Renal cortex interstitium (tissue), 11 donors: ENCODE results near the gene SRSF2. TPM values are rescaled to one million over a fixed set of nuclear protein-coding genes. Genes with fewer than 3 reads are reported as not detected.

Source experiments
- DNase-seq, 11 donors: peaks; one replicate each; pipeline ENCODE4 v3.0.0-alpha.2; 2013; ENCODE audit warnings: low read depth in 9 of 11, low spot score in 4 of 11; ENCODE audit errors: extremely low read depth in 1 of 11
- polyA plus RNA-seq, 3 donors: library from polyadenylated mRNA; unstranded; fragments of 120-200 nt; gene quantifications; one replicate each; pipeline ENCODE4 v1.2.1, GENCODE V29; 2013; ENCODE audit not compliant: insufficient read length in 3 of 3

The SRSF2 gene
- polyA plus RNA-seq, 3 donors = 344 to 434 (median 371) TPM

DNA sequence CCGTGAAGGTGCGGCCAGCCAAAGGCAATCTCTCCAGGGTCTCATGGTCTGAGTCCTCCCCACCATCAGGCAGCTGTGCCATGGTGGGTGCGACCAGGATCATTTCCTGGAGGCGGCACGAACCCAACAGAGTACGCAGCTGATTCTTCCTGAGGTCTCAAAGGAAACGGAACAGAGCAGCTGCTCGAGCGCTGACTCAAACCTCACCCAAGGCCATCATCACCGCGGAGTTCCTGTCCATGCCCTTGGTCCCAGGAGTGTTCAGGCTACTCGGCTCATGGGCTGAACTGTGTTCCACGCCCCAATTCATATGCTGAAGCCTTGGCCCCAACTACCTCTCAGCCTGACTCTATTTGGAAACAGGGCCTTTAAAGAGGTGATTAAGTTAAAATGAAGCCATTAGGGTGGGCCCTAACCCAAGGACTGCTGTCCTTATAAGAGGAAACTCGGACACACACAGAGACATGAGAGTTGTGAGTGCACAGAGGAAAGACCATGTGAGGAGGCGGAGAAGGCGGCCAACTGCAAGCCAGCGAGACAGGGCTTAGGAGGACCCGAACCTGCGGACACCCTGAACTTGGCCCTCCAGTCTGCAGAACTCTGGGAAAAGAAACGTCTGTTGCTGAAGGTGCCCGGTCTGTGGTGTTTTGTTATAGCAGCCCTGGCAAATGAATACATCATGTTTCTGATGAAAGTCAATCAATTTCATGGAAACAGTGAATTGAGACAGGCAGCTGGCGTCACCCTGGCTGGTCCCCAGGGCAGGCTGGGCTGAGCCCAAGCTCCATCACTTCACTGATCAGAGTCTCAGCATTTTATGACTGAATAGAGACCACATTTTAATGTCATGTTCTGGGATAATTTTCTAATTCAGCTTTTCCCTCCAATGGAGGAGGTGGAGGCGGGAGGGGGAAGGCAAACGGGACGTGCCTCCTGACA is 40.1 kb downstream of the SRSF2 start:
- no peak for DNase-seq

DNA sequence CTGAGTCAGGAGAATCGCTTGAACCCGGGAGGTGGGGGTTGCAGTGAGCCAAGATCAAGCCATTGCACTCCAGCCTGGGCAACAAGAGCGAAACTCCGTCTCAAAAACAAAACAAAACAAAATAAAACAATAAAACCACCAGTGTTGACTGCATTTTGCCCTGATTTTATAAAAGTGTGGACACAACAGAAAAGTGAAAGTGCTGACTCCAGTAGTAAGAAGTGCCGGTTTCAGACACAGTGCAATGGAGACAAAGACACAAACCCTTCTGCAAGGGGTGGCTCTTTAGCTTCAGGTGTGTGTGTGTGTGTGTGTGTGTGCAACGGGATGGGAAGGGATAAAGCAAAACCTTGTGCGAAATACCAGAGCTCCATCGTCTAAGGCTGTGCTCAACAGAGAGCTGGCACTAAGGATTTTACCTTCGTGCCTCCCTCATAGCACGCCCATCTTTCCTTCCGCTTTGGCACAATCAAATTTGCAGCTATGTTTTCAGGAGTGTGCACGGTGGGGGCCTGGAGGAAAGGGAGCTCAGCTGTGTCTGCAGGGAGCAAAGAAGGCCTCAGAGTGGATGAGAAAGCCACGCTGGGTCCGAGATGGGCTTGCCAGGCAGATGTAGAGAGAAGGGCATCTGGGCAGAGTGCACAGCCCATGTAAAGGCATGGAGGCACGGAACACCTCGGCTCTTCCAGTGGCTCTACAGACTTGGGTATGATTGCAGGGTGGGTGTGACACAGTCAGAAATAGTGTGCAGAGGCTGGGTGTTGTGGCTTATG is 41.9 kb downstream of the SRSF2 start:
- no peak for DNase-seq

DNA sequence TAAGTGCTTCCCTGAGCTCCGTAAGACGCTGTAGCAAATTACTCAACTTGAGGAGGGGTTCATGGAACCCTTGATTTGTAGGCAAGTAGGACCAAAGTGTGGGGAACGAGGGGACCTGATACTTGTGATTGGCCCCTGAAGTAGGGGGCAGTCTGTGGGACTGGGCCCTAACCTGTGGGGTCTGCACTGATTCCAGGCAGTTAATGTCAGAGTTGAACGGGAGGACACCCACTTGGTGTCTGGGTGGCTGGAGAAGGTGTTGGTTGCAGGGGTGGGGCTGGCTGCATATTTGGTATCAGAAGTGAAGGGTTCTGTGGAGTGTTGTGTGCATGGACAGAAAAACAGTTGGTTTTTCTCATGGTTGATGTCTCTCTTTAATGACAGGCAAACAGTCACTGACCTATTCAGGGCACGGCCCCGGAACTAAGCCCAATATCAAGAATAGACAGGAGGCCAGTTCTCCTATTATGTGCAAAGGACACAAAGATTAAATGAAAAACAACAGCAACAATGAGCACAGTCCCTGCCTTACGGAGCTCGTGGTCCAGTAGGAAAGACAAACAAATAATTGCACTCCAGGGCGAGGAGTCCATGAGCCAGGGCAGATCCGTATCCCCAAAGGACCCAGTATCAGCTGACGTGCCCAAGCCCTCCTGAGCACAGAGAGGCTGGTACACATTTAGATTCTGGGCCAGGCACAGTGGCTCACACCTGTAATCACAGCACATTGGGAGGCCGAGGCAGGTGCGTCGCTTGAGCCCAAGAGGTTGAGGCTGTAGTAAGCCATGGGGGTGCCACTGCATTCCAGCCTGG is 45.5 kb downstream of the SRSF2 start:
- DNase-seq = no peak

DNA sequence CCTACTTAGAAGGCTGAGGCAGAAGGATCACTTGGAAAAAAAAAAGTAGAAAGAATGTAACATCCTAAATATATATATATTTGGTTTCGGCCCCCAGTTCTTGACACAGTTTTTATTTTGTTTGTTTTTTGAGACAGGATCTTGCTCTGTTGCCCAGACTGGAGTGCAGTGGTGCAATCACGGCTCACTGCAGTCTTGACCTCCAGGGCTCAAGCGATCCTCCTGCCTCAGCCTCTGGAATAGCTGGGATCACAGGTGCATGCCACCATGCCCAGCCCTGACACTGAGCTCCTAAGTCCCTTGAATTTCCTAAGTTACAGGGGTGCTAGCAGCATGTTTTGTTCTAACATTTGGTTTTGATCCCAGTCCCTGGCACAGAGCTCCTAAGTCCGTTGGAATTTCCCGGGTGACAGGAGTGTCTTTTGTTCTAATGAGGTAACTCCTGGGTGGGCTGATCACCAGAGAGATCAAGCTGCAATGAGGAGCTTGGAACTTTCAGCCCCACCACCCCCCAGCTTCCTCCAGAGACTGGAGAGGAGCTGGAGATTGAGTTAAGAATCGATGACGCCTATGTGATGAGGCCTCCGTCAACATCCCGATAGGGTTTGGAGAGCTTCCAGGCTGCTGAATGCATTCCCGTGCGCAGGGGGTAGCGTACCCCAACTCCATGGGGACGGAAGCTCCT is 46.4 kb downstream of the SRSF2 start:
- DNase-seq = no peak

DNA sequence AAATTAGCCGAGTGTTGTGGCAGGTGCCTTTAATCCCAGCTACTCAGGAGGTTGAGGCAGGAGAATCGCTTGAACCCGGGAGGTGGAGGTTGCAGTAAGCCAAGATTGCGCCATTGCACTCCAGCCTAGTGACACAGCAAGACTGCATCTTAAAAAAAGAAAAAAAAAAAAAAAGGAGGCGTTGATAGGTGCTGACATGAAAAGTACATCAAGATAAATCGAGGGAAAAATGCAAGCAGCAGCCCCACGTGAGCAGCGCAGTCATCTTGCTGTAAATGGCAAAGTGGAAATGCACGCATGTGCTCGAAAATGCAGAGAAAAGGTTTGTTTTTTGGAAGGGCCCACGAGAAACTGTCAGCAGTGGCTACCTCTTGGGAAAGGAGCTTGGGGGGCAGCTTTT is 47.3 kb downstream of the SRSF2 start:
- no peak for DNase-seq

DNA sequence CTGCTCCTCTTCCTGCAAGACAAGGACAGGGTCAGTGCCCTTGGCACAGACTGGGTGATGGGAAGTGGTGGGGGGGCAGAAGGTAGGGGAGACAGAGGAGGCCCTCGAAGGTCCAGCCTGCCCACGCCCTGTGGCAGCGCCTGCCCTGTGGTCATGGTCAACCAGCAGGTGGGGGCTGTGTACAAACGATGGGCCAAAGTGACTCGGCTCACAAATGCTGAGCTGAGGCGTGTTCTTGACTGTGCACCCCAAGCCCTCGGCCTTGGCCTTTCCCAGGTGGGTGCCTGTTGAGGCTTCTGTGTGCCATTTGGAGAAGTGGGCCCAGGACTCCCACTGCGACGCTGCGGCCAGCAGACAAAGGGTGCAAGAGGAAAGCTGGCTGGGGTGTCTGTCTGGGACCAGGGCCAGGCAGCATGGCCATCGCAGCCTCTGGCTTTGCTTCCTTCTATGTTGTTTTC is 48.9 kb downstream of the SRSF2 start:
- no peak for DNase-seq

DNA sequence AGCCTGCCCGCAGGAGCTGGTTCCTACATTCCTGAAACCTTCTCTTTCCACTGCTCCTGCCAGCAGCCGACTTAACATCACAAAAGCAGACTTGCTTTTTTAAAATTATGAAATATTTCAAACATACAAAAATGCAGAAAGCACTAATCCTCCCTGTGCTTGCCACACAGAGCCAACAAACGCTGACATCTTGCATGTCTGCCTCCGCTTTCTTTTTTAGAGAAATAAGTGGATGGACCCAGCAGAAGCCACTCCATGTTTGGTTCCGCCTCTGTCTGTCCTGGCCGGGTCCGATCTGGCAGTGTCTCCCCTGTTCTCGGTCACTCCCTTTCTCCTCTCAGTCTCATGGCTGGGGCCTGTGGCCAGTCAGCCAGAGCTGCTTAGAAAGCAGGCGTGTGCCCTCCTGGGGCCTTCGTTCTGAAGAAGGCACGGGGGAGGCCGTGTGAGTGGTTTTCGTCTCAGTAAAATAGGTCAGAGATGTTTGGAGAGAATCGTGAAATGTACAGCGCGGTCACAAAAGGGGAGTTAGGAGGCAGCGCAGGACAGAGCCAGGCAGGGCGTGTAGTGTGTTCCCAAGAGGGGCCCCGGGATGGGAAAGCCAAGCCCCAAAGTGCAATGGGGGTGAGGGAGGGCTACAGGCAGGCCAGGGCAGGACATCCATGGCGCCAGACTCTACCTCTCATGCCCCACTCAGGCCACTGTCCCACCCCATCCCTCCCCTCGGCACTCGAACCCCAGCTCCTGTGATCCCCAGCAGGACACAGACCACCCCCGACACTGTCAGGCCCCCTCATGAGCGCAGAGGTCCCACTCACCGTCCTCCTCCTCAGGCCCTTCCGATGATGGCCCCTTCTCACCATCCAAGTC is 49.6 kb downstream of the SRSF2 start:
- no peak for DNase-seq

DNA sequence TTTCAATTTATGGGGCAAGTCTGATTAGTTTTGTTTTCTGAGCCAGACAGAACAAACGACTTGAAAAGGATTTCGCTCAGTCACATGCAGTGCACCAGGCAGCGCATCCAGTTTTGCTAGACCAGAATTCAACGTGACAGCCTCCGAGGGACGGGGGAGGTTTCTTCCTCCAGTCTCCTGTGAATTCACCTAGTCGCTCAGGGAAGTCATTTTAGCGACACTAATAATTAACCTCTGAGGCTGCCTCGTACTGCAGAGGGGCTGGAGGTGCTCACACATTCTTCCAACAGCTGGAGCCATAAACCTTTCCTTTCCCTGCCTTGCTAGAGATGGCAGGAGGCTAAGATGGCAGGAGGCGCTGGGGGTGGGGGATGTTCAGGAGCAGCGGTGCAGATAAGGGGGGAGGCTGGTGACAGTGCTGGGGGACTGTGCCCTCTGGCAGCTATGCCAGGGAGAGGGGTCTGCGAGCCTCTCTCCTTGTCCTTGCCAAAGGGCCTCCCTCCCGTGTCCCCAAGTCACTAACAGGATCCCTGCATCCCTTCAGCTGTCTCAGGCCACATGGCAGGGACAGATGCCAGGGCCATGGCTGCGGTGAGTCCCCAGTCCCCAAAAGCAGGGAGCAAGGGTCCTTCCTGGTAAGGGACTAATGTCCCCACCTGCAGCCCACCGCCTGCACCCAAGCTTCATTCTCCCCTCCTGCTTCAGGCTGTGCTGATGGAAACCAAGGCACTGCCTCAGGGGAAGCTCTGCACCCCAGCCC is 50.4 kb downstream of the SRSF2 start:
- peak in 6 of 11 donors; percentile 57 to 83 (median 74) for DNase-seq

DNA sequence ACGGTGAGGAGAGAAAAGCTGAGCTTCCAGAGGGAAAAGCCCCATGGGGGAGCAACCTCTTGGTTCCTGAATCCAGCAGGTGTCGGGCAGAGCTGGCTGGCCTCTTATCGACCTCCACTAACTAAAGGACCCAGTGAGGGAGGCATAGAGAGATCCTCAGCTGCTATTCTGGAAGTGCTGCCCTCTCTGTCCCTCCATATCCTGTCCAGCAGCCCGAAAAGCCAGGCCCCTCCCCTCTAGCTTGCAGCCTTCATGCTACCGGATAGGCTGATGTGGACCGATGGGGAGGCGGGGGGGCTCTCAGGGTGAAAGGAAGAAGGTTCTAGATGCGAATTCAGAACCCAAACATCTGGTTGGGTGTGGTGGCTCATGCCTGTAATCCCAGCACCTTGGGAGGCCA is 51.3 kb downstream of the SRSF2 start:
- DNase-seq = no peak

DNA sequence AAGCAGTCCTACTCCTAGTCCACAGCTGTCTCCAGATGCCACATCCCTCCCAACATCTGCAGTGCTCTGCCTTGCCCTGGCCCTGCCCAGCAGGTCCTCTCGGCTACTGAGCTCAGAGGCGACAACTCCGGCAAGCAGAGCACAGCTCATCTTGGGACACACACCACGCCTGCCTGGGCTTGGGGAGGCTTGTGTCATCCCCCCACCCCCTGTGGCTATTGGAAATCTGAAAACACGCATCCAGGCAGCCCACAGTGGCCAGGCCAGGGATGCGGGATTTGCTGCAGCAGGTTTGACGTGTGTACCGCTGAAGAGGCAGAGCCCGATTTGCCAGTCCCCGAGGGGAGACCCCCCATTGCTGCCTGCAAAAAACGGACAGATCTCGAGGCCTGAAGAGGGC is 51.8 kb downstream of the SRSF2 start:
- DNase-seq = no peak

DNA sequence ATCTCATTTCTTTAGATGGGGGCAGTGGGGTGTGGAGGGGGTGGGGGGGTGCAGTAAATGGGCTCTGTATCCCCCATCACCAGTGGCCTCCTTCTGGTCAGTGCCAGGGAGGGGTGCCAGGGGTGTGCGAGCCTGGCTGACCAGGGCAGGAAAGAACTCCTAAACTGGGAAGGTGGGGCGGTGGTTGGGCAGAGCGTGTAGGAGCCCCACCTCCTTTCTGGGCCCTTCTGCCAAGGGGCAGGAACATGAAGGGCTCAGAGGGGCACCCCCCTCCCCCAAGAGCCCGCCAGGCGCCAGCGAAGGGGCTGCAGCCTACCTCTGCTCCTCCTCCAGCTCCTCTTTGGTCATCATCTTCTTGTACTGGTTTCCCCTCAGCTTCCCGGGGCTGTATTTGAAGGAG is 52.4 kb downstream of the SRSF2 start:
- DNase-seq = no peak

Other genes with a start within 250 kb of the SRSF2 start
- 10 to 100 TPM in 1 of 3 donors, 1 to 10 TPM in 2; 5.0 to 11.0 (median 8.5) TPM for gene RHBDF2, start 235.9 kb downstream of the SRSF2 start, polyA plus RNA-seq
- gene CYGB, start 199.6 kb downstream of the SRSF2 start, polyA plus RNA-seq = 10 to 100 TPM; 10.4 to 15.7 (median 14.6) TPM
- 1 to 10 TPM; 3.0 to 6.0 (median 3.9) TPM for gene PRCD, start 197.3 kb downstream of the SRSF2 start, polyA plus RNA-seq
- 1 to 10 TPM; 5.8 to 9.9 (median 9.8) TPM for gene ST6GALNAC2, start 151.5 kb downstream of the SRSF2 start, polyA plus RNA-seq
- under 1 TPM; 0.09 to 0.57 (median 0.30) TPM for gene ST6GALNAC1, start 93.6 kb downstream of the SRSF2 start, polyA plus RNA-seq
- 100 to 1,000 TPM; 102 to 112 (median 106) TPM for gene MXRA7, start 26.4 kb downstream of the SRSF2 start, polyA plus RNA-seq
- gene JMJD6, start 10.7 kb downstream of the SRSF2 start, polyA plus RNA-seq = 10 to 100 TPM; 20.6 to 24.3 (median 23.2) TPM
- 10 to 100 TPM; 39.1 to 45.1 (median 40.8) TPM for gene METTL23, start 10.5 kb downstream of the SRSF2 start, polyA plus RNA-seq
- gene MFSD11, start 788 bp upstream of the SRSF2 start, polyA plus RNA-seq = 10 to 100 TPM; 25.4 to 28.6 (median 27.6) TPM
- gene MGAT5B, start 131.1 kb upstream of the SRSF2 start, polyA plus RNA-seq = 1 to 10 TPM; 1.5 to 2.4 (median 1.6) TPM